Colonic mucosa (tissue), 4 donors: ENCODE data around the gene FZD1. TPM values are rescaled to one million over a fixed set of nuclear protein-coding genes. Genes with fewer than 3 reads are reported as not detected.
A peak's percentile ranks its signal among the peaks of the same experiment; 100 is the strongest.

Experiments used
- DNase-seq: peaks from one replicate; pipeline ENCODE4 v3.0.0-alpha.2; 2020
- H3K27ac ChIP-seq: fragments of 200-600 bp; one replicate; pipeline ENCODE4 v1.8.0; 2021
- H3K27me3 ChIP-seq: fragments of 200-600 bp; one replicate; pipeline ENCODE4 v1.8.0; 2021
- H3K36me3 ChIP-seq: fragments of 200-600 bp; one replicate; pipeline ENCODE4 v1.8.0; 2021
- H3K4me1 ChIP-seq: fragments of 200-600 bp; one replicate; pipeline ENCODE4 v1.8.0; 2021; ENCODE audit warnings: mild to moderate bottlenecking
- H3K4me3 ChIP-seq: fragments of 200-600 bp; one replicate; pipeline ENCODE4 v1.8.0; 2021
- H3K9ac ChIP-seq, 2 donors: one replicate each; pipeline ENCODE4 v1.7.0; 2013; ENCODE audit warnings: control low read depth in 2 of 2, low read depth in 2 of 2, low read length in 2 of 2
- H3K9me3 ChIP-seq: fragments of 200-600 bp; one replicate; pipeline ENCODE4 v1.8.0; 2021
- CTCF ChIP-seq: fragments of 200-600 bp; IDR thresholded peaks from one replicate; pipeline ENCODE4 v1.8.0; 2022; ENCODE audit warnings: antibody characterized with exemption, mild to moderate bottlenecking
- intact Hi-C: fragments of 100-400 bp; cut with DNase I; formaldehyde crosslinking; loops from one replicate; pipeline ENCODE4 v1.14.1; 2022
- total RNA-seq, 2 donors: library from RNA; stranded (reverse); fragmentation: NEBNext Ultra II Directional in 1 of 2; extraction: Animal tissue kit (Norgen Biotek cat#: 25700) in 1 of 2; gene quantifications; one replicate each; pipeline ENCODE4 v1.2.1, GENCODE V29; 2021
- donor health status: healthy.
- donor health status: DM: no; HTN: no; CAD: no.
- donor health status: DM: no; HTN: no; CAD: no.

Gene FZD1
- total RNA-seq, 2 donors from 2014 or later = 8.1 to 9.8 TPM

DNA sequence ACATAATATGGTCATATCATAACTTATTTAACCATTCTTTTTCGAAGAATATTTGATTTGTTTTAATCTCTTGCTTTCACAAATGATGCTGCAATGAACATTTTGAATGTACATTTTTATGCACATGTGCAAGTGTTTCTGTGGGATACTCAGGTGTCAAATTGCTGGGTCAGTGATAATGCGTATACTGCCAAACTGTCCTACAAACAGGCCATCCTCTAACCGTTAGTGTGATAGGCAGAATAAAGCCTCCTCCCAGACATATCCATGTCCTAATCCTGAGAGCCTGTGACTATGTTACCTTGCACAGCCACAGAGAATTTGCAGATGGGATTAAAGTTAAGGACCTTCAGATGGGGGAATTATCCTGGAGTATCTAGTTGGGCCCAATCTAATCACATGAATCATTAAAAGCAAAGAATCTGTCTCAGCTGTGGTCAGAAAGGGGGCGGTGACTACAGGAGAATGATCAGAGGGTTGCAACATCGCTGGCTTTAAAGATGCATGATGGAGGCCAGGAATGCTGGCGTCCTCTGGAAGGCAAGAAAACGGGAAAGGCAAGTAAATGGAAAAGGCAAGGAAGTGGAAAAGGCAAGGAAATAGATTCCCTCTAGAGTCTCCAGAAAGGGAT is 46.7 kb downstream of the FZD1 start:
- H3K9ac ChIP-seq = no peak overlapping the region
- H3K9me3 ChIP-seq = no peaks in the 10 kb centered on the region
- no peak overlapping the region for H3K4me3 ChIP-seq
- H3K27ac ChIP-seq = no peak overlapping the region
- intact Hi-C loops = no loop called here
- no peaks in the 10 kb centered on the region for H3K36me3 ChIP-seq
- TF ChIP-seq CTCF = no peak
- H3K27me3 ChIP-seq = no peaks in the 10 kb centered on the region
- DNase-seq = peak; percentile 29
- no peaks in the 10 kb centered on the region for H3K4me1 ChIP-seq

DNA sequence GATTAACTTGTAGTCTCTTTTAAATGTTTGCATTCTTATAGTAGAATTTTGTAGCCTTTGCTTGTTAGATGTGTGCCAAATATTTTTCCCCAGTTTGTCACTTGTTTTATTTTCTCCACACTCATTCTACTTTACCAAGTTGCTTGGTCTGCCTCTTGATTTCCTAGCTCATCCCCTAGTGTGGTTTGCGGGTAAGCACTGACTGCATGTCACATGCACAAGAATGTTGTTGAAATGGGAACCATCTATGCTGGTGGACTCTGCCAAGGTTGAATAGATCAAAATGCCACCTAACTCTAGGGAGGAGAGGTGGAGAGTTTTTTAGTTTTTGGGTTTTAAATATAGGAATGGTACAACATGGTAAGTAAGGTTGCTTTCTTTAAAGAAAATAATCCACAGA is 47.6 kb downstream of the FZD1 start:
- Histone ChIP-seq H3K9ac (no peak overlapping the region), H3K4me3 (no peak overlapping the region), H3K27me3 (no peaks in the 10 kb centered on the region), H3K4me1 (no peaks in the 10 kb centered on the region), H3K27ac (no peak overlapping the region), H3K9me3 (no peaks in the 10 kb centered on the region), H3K36me3 (no peaks in the 10 kb centered on the region)
- intact Hi-C loops = no loop called here
- TF ChIP-seq CTCF = no peak
- DNase-seq = no peak

- Histone ChIP-seq H3K27me3 (no peaks in the 10 kb centered on the region), H3K9me3 (no peaks in the 10 kb centered on the region), H3K9ac (no peak overlapping the region), H3K27ac (no peak overlapping the region), H3K4me3 (no peak overlapping the region), H3K4me1 (no peaks in the 10 kb centered on the region), H3K36me3 (no peaks in the 10 kb centered on the region)
- no peak for TF ChIP-seq CTCF
- DNase-seq = no peak
- intact Hi-C loops = no loop called here
Measured at GRCh38 chr7:91313113-91313512, 48.9 kb downstream of the FZD1 start.

DNA sequence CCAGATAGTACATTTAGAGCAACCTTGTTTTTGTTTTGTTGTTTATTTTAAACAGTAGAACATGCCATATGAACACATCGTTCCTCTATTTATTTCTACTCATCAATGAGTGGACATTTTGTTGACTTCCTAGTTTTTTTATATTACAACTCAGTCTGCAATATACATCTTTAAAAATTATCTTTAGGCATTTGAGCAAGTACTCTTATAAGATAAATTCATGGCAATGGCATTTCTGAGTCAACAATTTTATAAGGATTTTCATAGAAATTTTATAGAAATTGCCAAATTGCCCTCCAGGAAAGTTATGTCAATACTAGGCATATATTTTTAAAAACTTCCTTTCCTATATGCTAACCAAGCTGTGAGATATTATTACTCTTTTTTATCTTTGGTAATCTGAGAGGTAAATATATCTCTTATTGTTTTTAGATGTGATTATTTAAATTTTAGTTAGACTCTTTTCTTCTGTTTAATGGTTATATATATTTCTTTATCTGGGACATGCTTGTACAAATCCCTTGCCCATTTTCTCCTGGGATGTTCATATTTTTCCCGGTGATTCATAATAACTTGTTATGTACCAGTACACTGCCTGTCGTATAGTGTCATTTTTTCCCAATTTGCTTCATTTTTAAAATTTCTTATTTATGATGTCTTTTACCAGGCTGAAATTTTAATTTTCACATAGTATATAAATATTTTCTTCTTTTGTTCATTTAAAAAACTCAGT is 50.5 kb downstream of the FZD1 start:
- Histone ChIP-seq H3K9me3 (no peaks in the 10 kb centered on the region), H3K4me1 (no peaks in the 10 kb centered on the region), H3K27ac (no peak overlapping the region), H3K27me3 (no peaks in the 10 kb centered on the region), H3K9ac (no peak overlapping the region), H3K36me3 (no peaks in the 10 kb centered on the region), H3K4me3 (no peak overlapping the region)
- DNase-seq = no peak
- TF ChIP-seq CTCF = no peak
- intact Hi-C loops = no loop called here

DNA sequence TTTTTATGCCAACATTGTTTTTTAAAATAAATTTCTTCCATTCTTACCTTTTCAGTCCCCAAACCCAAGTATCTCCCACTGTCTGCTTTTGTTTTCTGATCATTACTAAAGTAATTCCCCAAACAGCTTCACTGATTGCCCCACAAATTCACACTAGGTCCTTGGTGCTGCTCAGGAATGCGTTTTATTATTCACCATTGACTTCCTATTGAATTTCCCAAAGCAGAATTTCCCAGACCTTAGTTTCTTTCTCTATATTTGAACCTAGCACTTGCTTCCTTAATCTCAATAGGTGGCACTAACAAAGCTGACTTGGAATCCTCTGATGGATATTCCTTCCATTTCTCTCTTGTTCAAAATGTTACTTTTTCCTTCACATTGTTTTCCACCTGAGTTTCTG is 52.2 kb downstream of the FZD1 start:
- H3K9me3 ChIP-seq = no peaks in the 10 kb centered on the region
- DNase-seq = no peak
- no peak for TF ChIP-seq CTCF
- no peak overlapping the region for H3K4me3 ChIP-seq
- no peaks in the 10 kb centered on the region for H3K27me3 ChIP-seq
- H3K36me3 ChIP-seq = no peaks in the 10 kb centered on the region
- no peaks in the 10 kb centered on the region for H3K4me1 ChIP-seq
- no peak overlapping the region for H3K27ac ChIP-seq
- intact Hi-C loops = no loop called here
- H3K9ac ChIP-seq = no peak overlapping the region
